Activated CD4-positive, alpha-beta T cell treated with anti-CD3 and anti-CD28 coated beads for 36 hours (primary cell): ENCODE results near the gene ROR2. TPM values are rescaled to one million over a fixed set of nuclear protein-coding genes. Genes with fewer than 3 reads are reported as not detected.
"Not testable (repeated sequence)": the region's sequence is repeated elsewhere in the genome, so short reads cannot be mapped to it uniquely, and the experiment has no call there.

Experiments used
- ATAC-seq: fragments of 200-7000 bp; cut with Tn5 transposase; one replicate; pipeline ENCODE4 v1.10.0; 2021; ENCODE audit warnings: mild to moderate bottlenecking, moderate library complexity
- CTCF ChIA-PET: fragments of 350-600 bp; sonication (Branson Sonifier 250); formaldehyde crosslinking; loops from one replicate; lab custom pipeline; 2021; ENCODE audit warnings: antibody characterized with exemption; lab: Charles Lee
- POLR2A ChIA-PET: fragments of 350-600 bp; sonication (Branson Sonifier 250); formaldehyde crosslinking; loops from one replicate; lab custom pipeline; 2021; ENCODE audit warnings: antibody characterized with exemption, inconsistent platforms; lab: Charles Lee
- DNase-seq: peaks from one replicate; pipeline ENCODE4 v3.0.0-alpha.2; 2020
- H3K27ac Mint-ChIP-seq: one replicate; pipeline ENCODE4 v1.8.0; 2021; ENCODE audit warnings: mixed read lengths
- H3K27me3 Mint-ChIP-seq: one replicate; pipeline ENCODE4 v1.8.0; 2021; ENCODE audit warnings: mixed read lengths
- H3K36me3 Mint-ChIP-seq: one replicate; pipeline ENCODE4 v1.8.0; 2021; ENCODE audit warnings: low read depth, mixed read lengths
- H3K4me1 Mint-ChIP-seq: one replicate; pipeline ENCODE4 v1.8.0; 2021; ENCODE audit warnings: mixed read lengths
- H3K4me3 Mint-ChIP-seq: one replicate; pipeline ENCODE4 v1.8.0; 2021; ENCODE audit warnings: mild to moderate bottlenecking, moderate library complexity, mixed read lengths
- H3K9me3 Mint-ChIP-seq: one replicate; pipeline ENCODE4 v1.8.0; 2021; ENCODE audit warnings: low read depth, mixed read lengths
- intact Hi-C, 2 experiments: fragments of 100-400 bp; cut with DNase I in 1 of 2; cut with micrococcal nuclease in 1 of 2; formaldehyde crosslinking; loops; one replicate each; pipeline versions ENCODE4 v1.14.2 to v1.15.1; 2022 to 2024; cut with DNase I, micrococcal nuclease
- total RNA-seq, 2 experiments: library from RNA; stranded (reverse); gene quantifications; one replicate each; pipeline ENCODE4 v1.2.3, GENCODE V29; 2021

Gene ROR2
- total RNA-seq, 2 experiments from 2014 or later: not detected

- H3K9me3 Mint-ChIP-seq: no peaks in the 10 kb centered on the region
- POLR2A ChIA-PET: no interaction called here
- H3K27ac Mint-ChIP-seq: no peak overlapping the region
- no peaks in the 10 kb centered on the region for H3K4me1 Mint-ChIP-seq
- no peaks in the 10 kb centered on the region for H3K36me3 Mint-ChIP-seq
- intact Hi-C loops: no loop called here
- CTCF ChIA-PET: no interaction called here
- DNase-seq: no peak
- no peak for ATAC-seq
- no peaks in the 10 kb centered on the region for H3K27me3 Mint-ChIP-seq
- no peak overlapping the region for H3K4me3 Mint-ChIP-seq
Observed at GRCh38 chr9:91810286-91810905, 139.6 kb downstream of the ROR2 start.

GRCh38 chr9:91809581-91810285 lies 140.3 kb downstream of the ROR2 start:
- Mint-ChIP-seq H3K4me3 (no peak overlapping the region), H3K36me3 (no peaks in the 10 kb centered on the region), H3K4me1 (no peaks in the 10 kb centered on the region), H3K27me3 (no peaks in the 10 kb centered on the region), H3K27ac (no peak overlapping the region), H3K9me3 (no peaks in the 10 kb centered on the region)
- DNase-seq (no peak), ATAC-seq (no peak)
- intact Hi-C loops: no loop called here
- ChIA-PET POLR2A (no interaction called here), CTCF (no interaction called here)

GRCh38 chr9:91807643-91808246 lies 142.3 kb downstream of the ROR2 start:
- H3K27ac Mint-ChIP-seq: no peak overlapping the region
- DNase-seq: no peak
- no peak for ATAC-seq
- H3K4me3 Mint-ChIP-seq: no peak overlapping the region
- ChIA-PET CTCF (no interaction called here), POLR2A (no interaction called here)
- no peaks in the 10 kb centered on the region for H3K9me3 Mint-ChIP-seq
- no peaks in the 10 kb centered on the region for H3K4me1 Mint-ChIP-seq
- H3K36me3 Mint-ChIP-seq: no peaks in the 10 kb centered on the region
- H3K27me3 Mint-ChIP-seq: no peaks in the 10 kb centered on the region
- intact Hi-C loops: no loop called here

GRCh38 chr9:91805031-91805430 lies 145.0 kb downstream of the ROR2 start:
- no peak for ATAC-seq
- no peak for DNase-seq
- peaks cover 2% of the 10 kb centered on the region for H3K27me3 Mint-ChIP-seq
- no peaks in the 10 kb centered on the region for H3K36me3 Mint-ChIP-seq
- H3K4me3 Mint-ChIP-seq: no peak overlapping the region
- no peaks in the 10 kb centered on the region for H3K4me1 Mint-ChIP-seq
- POLR2A ChIA-PET: no interaction called here
- CTCF ChIA-PET: interaction anchor here (0.6 to 0.8 kb wide), 2 partner anchors 33 to 146 kb away, joined by 3 to 5 read pairs; no protein-coding TSS in a partner anchor
- intact Hi-C loops: no loop called here
- H3K9me3 Mint-ChIP-seq: no peaks in the 10 kb centered on the region
- H3K27ac Mint-ChIP-seq: no peak overlapping the region

- Mint-ChIP-seq H3K4me3 (no peak overlapping the region), H3K27ac (no peak overlapping the region), H3K36me3 (no peaks in the 10 kb centered on the region), H3K4me1 (peaks cover 5% of the 10 kb centered on the region), H3K9me3 (no peaks in the 10 kb centered on the region), H3K27me3 (peaks cover 2% of the 10 kb centered on the region)
- POLR2A ChIA-PET: no interaction called here
- DNase-seq (no peak), ATAC-seq (peak; percentile 34)
- CTCF ChIA-PET: interaction anchor here (0.8 kb wide), 1 partner anchor 32 kb away, joined by 3 read pairs; no protein-coding TSS in a partner anchor
- intact Hi-C loops: no loop called here
Observed at GRCh38 chr9:91803970-91804752, 145.9 kb downstream of the ROR2 start.

GRCh38 chr9:91803151-91803940 lies 146.7 kb downstream of the ROR2 start:
- H3K27me3 Mint-ChIP-seq: peaks cover 2% of the 10 kb centered on the region
- no peaks in the 10 kb centered on the region for H3K36me3 Mint-ChIP-seq
- POLR2A ChIA-PET: no interaction called here
- intact Hi-C loops: no loop called here
- DNase-seq: peak; percentile 14
- H3K4me1 Mint-ChIP-seq: peaks cover 12% of the 10 kb centered on the region
- no peak overlapping the region for H3K27ac Mint-ChIP-seq
- H3K9me3 Mint-ChIP-seq: no peaks in the 10 kb centered on the region
- H3K4me3 Mint-ChIP-seq: no peak overlapping the region
- peak; percentile 13 for ATAC-seq
- CTCF ChIA-PET: no interaction called here

GRCh38 chr9:91802391-91802790 lies 147.6 kb downstream of the ROR2 start:
- ChIA-PET POLR2A (no interaction called here), CTCF (no interaction called here)
- ATAC-seq (no peak), DNase-seq (no peak)
- peaks cover 12% of the 10 kb centered on the region for H3K4me1 Mint-ChIP-seq
- H3K4me3 Mint-ChIP-seq: no peak overlapping the region
- no peaks in the 10 kb centered on the region for H3K9me3 Mint-ChIP-seq
- H3K36me3 Mint-ChIP-seq: no peaks in the 10 kb centered on the region
- intact Hi-C loops: no loop called here
- H3K27ac Mint-ChIP-seq: no peak overlapping the region
- peaks cover 2% of the 10 kb centered on the region for H3K27me3 Mint-ChIP-seq

- no peak for DNase-seq
- Mint-ChIP-seq H3K27me3 (peaks cover 2% of the 10 kb centered on the region), H3K4me1 (peaks cover 12% of the 10 kb centered on the region), H3K27ac (no peak overlapping the region), H3K4me3 (no peak overlapping the region), H3K36me3 (no peaks in the 10 kb centered on the region), H3K9me3 (no peaks in the 10 kb centered on the region)
- CTCF ChIA-PET: interaction anchor here (0.7 kb wide), 1 partner anchor 39 kb away, joined by 3 read pairs; no protein-coding TSS in a partner anchor
- intact Hi-C loops: no loop called here
- POLR2A ChIA-PET: no interaction called here
- no peak for ATAC-seq
Observed at GRCh38 chr9:91800473-91801030, 149.5 kb downstream of the ROR2 start.

- ChIA-PET CTCF (no interaction called here), POLR2A (no interaction called here)
- DNase-seq: no peak
- Mint-ChIP-seq H3K27me3 (peaks cover 2% of the 10 kb centered on the region), H3K36me3 (no peaks in the 10 kb centered on the region), H3K4me3 (no peak overlapping the region), H3K4me1 (peaks cover 12% of the 10 kb centered on the region), H3K9me3 (no peaks in the 10 kb centered on the region), H3K27ac (peak overlapping the region; percentile 9)
- no peak for ATAC-seq
- intact Hi-C loops: loop anchor here in 1 of 2 experiments (5.0 kb wide), 1 partner anchor 318 kb away; the partner anchor contains the start of gene SPTLC1
Observed at GRCh38 chr9:91799113-91799744, 150.8 kb downstream of the ROR2 start.

- Mint-ChIP-seq H3K27ac (peak overlapping the region; percentile 71), H3K4me1 (peaks cover 12% of the 10 kb centered on the region)
- DNase-seq (peak; percentile 68), ATAC-seq (peak; percentile 84)
- H3K9me3 Mint-ChIP-seq, H3K4me3 Mint-ChIP-seq, CTCF ChIA-PET, H3K36me3 Mint-ChIP-seq, POLR2A ChIA-PET, H3K27me3 Mint-ChIP-seq: not testable (repeated sequence)
- intact Hi-C loops: loop anchor here in 1 of 2 experiments (5.0 kb wide), 1 partner anchor 319 kb away; the partner anchor contains the start of gene SPTLC1
Observed at GRCh38 chr9:91798273-91799112, 151.5 kb downstream of the ROR2 start.
